CD14-positive monocyte (primary cell): ENCODE results near the gene UROS. TPM values are rescaled to one million over a fixed set of nuclear protein-coding genes. Genes with fewer than 3 reads are reported as not detected.

Experiments used
- DNase-seq, 3 donors: peaks; one replicate each; pipeline ENCODE4 v3.0.0-alpha.2; 2011 to 2022
- H2AFZ ChIP-seq: 2 replicates; pipeline ENCODE4 v1.6.0; 2012; ENCODE audit warnings: mild to moderate bottlenecking, low read depth, low read length, inconsistent platforms; ENCODE audit not compliant: insufficient read depth, poor library complexity, severe bottlenecking
- H3K27ac ChIP-seq, 2 donors: 1 replicate in 1 of 2; 2 replicates in 1 of 2; pipeline ENCODE4 v1.5.1; 2012 to 2013; ENCODE audit warnings: low read length in 2 of 2, control low read depth in 1 of 2, inconsistent platforms in 1 of 2, low read depth in 1 of 2, mild to moderate bottlenecking in 1 of 2
- H3K27me3 ChIP-seq, 2 donors: one replicate each; pipeline versions ENCODE4 v1.6.0 to v1.6.1; 2011 to 2013; ENCODE audit warnings: low read length in 2 of 2; ENCODE audit not compliant: control insufficient read depth in 2 of 2, insufficient read depth in 2 of 2
- H3K36me3 ChIP-seq, 2 donors: replicated peaks in 1 of 2; 1 replicate in 1 of 2; 2 replicates in 1 of 2; pipeline versions ENCODE4 v1.5.1 to v1.6.1; 2012 to 2013; ENCODE audit warnings: low read length in 2 of 2, control low read depth in 1 of 2, inconsistent platforms in 1 of 2, mild to moderate bottlenecking in 1 of 2; ENCODE audit not compliant: insufficient read depth in 2 of 2, control insufficient read depth in 1 of 2
- H3K4me1 ChIP-seq, 2 donors: 1 replicate in 1 of 2; 2 replicates in 1 of 2; pipeline versions ENCODE4 v1.5.1 to v1.6.1; 2012 to 2013; ENCODE audit warnings: low read length in 2 of 2, control low read depth in 1 of 2, inconsistent platforms in 1 of 2, mild to moderate bottlenecking in 1 of 2, moderate library complexity in 1 of 2; ENCODE audit not compliant: insufficient read depth in 2 of 2, control insufficient read depth in 1 of 2
- H3K4me2 ChIP-seq: replicated peaks from 2 replicates; pipeline ENCODE3; 2012; ENCODE audit warnings: low read length, moderate library complexity, mild to moderate bottlenecking; ENCODE audit not compliant: poor library complexity, severe bottlenecking; ENCODE audit errors: extremely low read depth
- H3K4me3 ChIP-seq, 3 experiments: fragments of 200-600 bp in 1 of 3; sonication (generic) in 1 of 3; replicated peaks in 1 of 3; 1 replicate in 2 of 3; 2 replicates in 1 of 3; pipeline ENCODE4 v1.5.1; 2011 to 2013; ENCODE audit warnings: low read length in 3 of 3, mild to moderate bottlenecking in 3 of 3, control low read depth in 2 of 3, low read depth in 2 of 3, inconsistent platforms in 1 of 3, moderate library complexity in 1 of 3
- H3K79me2 ChIP-seq: 2 replicates; pipeline ENCODE4 v1.6.0; 2012; ENCODE audit warnings: mild to moderate bottlenecking, control low read depth, inconsistent platforms, low read length, moderate library complexity; ENCODE audit not compliant: insufficient read depth
- H3K9ac ChIP-seq: 2 replicates; pipeline ENCODE4 v1.6.0; 2017; ENCODE audit warnings: low read length, mild to moderate bottlenecking; ENCODE audit not compliant: insufficient read depth, poor library complexity, severe bottlenecking
- H3K9me3 ChIP-seq, 2 donors: replicated peaks in 1 of 2; 1 replicate in 1 of 2; 2 replicates in 1 of 2; pipeline versions ENCODE4 v1.5.1 to v1.6.1; 2012 to 2013; ENCODE audit warnings: low read length in 2 of 2, control low read depth in 1 of 2; ENCODE audit not compliant: control insufficient read depth in 1 of 2, insufficient read depth in 1 of 2
- H4K20me1 ChIP-seq: 2 replicates; pipeline ENCODE4 v1.6.0; 2012; ENCODE audit warnings: mild to moderate bottlenecking, low read length, control low read depth, moderate library complexity; ENCODE audit not compliant: insufficient read depth
- H3K27ac Mint-ChIP-seq, 7 donors: one replicate each; pipeline ENCODE4 v1.8.0; 2020; ENCODE audit warnings: mild to moderate bottlenecking in 7 of 7, mixed read lengths in 7 of 7, moderate library complexity in 6 of 7, inconsistent platforms in 2 of 7
- H3K27me3 Mint-ChIP-seq, 3 donors: one replicate each; pipeline ENCODE4 v1.8.0; 2021 to 2022; ENCODE audit warnings: low read depth in 3 of 3, mild to moderate bottlenecking in 3 of 3, mixed read lengths in 3 of 3, moderate library complexity in 3 of 3, inconsistent platforms in 1 of 3
- H3K36me3 Mint-ChIP-seq, 2 donors: one replicate each; pipeline ENCODE4 v1.8.0; 2020; ENCODE audit warnings: mixed read lengths in 2 of 2, inconsistent platforms in 1 of 2, mild to moderate bottlenecking in 1 of 2
- H3K4me1 Mint-ChIP-seq: one replicate; pipeline ENCODE4 v1.8.0; 2020; ENCODE audit warnings: mild to moderate bottlenecking, mixed read lengths
- H3K4me3 Mint-ChIP-seq, 2 donors: one replicate each; pipeline ENCODE4 v1.8.0; 2020; ENCODE audit warnings: mild to moderate bottlenecking in 2 of 2, mixed read lengths in 2 of 2, moderate library complexity in 1 of 2
- H3K9me3 Mint-ChIP-seq, 7 donors: one replicate each; pipeline ENCODE4 v1.8.0; 2020 to 2022; ENCODE audit warnings: mixed read lengths in 7 of 7, mild to moderate bottlenecking in 6 of 7, moderate library complexity in 6 of 7, inconsistent platforms in 2 of 7
- WGBS: methylation state at CpG from one replicate; pipeline ENCODE4 v1.1.5; 2013; ENCODE audit warnings: missing lambda C conversion rate; ENCODE audit not compliant: insufficient coverage; 5-methylcytosine and 5-hydroxymethylcytosine counted together
- intact Hi-C, 2 donors: fragments of 100-400 bp; cut with micrococcal nuclease; formaldehyde crosslinking; loops; one replicate each; pipeline versions ENCODE4 v1.15.0 to v1.15.1; 2023
- polyA plus RNA-seq, 3 donors: library from polyadenylated mRNA; depleted of rRNA in 1 of 3; unstranded in 2 of 3; stranded (reverse) in 1 of 3; fragments of 300-500 nt in 2 of 3; fragments of >200 nt in 1 of 3; fragmentation: Illumina TruSeq in 2 of 3; gene quantifications; 1 replicate in 2 of 3; 2 replicates in 1 of 3; pipeline ENCODE4 v1.2.3, GENCODE V29; 2012 to 2021
- TF ChIP-seq, protein P1 (sequence below): fragments of 200-600 bp; IDR thresholded peaks from one replicate; pipeline ENCODE4 v1.8.0; 2022; ENCODE audit warnings: antibody characterized with exemption, mild to moderate bottlenecking

The UROS gene
- polyA plus RNA-seq, 3 donors = 18.1 to 42.3 (median 39.8) TPM

GRCh38 chr10:125757742-125758141 lies 65.3 kb downstream of the UROS start:
- H3K79me2 ChIP-seq = no peaks in the 10 kb centered on the region
- no peaks in the 10 kb centered on the region for H3K27me3 Mint-ChIP-seq
- no peaks in the 10 kb centered on the region for H3K4me1 ChIP-seq
- H3K27me3 ChIP-seq = no peaks in the 10 kb centered on the region
- no peak overlapping the region for H3K27ac ChIP-seq
- H3K4me3 Mint-ChIP-seq = no peak overlapping the region
- H3K9ac ChIP-seq = no peak overlapping the region
- H3K9me3 Mint-ChIP-seq = no peaks in the 10 kb centered on the region
- H3K36me3 Mint-ChIP-seq = peaks cover 77 to 90% of the 10 kb centered on the region in 2 donors
- H3K27ac Mint-ChIP-seq = no peak overlapping the region
- TF ChIP-seq, protein P1, sequence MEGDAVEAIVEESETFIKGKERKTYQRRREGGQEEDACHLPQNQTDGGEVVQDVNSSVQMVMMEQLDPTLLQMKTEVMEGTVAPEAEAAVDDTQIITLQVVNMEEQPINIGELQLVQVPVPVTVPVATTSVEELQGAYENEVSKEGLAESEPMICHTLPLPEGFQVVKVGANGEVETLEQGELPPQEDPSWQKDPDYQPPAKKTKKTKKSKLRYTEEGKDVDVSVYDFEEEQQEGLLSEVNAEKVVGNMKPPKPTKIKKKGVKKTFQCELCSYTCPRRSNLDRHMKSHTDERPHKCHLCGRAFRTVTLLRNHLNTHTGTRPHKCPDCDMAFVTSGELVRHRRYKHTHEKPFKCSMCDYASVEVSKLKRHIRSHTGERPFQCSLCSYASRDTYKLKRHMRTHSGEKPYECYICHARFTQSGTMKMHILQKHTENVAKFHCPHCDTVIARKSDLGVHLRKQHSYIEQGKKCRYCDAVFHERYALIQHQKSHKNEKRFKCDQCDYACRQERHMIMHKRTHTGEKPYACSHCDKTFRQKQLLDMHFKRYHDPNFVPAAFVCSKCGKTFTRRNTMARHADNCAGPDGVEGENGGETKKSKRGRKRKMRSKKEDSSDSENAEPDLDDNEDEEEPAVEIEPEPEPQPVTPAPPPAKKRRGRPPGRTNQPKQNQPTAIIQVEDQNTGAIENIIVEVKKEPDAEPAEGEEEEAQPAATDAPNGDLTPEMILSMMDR = no peak
- DNase-seq = no peak
- H3K4me2 ChIP-seq = no peak overlapping the region
- no peak overlapping the region for H2AFZ ChIP-seq
- WGBS = no CpG with 5 or more reads among the region's 4 CpGs
- H3K36me3 ChIP-seq = peaks cover 86 to 100% of the 10 kb centered on the region in 2 donors
- H4K20me1 ChIP-seq = no peaks in the 10 kb centered on the region
- H3K4me3 ChIP-seq = no peak overlapping the region
- no peaks in the 10 kb centered on the region for H3K4me1 Mint-ChIP-seq
- H3K9me3 ChIP-seq = no peaks in the 10 kb centered on the region
- intact Hi-C loops = no loop called here

- H3K27me3 Mint-ChIP-seq = no peaks in the 10 kb centered on the region
- TF ChIP-seq, protein P1 = no peak
- H3K4me3 Mint-ChIP-seq = no peak overlapping the region
- intact Hi-C loops = no loop called here
- DNase-seq = no peak
- H3K27me3 ChIP-seq = no peaks in the 10 kb centered on the region
- H2AFZ ChIP-seq = no peak overlapping the region
- no peak overlapping the region for H3K27ac ChIP-seq
- no peaks in the 10 kb centered on the region for H3K79me2 ChIP-seq
- H3K27ac Mint-ChIP-seq = no peak overlapping the region
- H3K36me3 ChIP-seq = peaks cover 86 to 100% of the 10 kb centered on the region in 2 donors
- H3K4me2 ChIP-seq = no peak overlapping the region
- peaks cover 78 to 90% of the 10 kb centered on the region in 2 donors for H3K36me3 Mint-ChIP-seq
- H3K9me3 ChIP-seq = no peaks in the 10 kb centered on the region
- no peaks in the 10 kb centered on the region for H3K4me1 ChIP-seq
- H4K20me1 ChIP-seq = no peaks in the 10 kb centered on the region
- no peak overlapping the region for H3K4me3 ChIP-seq
- H3K9ac ChIP-seq = no peak overlapping the region
- WGBS = no CpG with 5 or more reads among the region's 5 CpGs
- no peaks in the 10 kb centered on the region for H3K4me1 Mint-ChIP-seq
- H3K9me3 Mint-ChIP-seq = no peaks in the 10 kb centered on the region
These were observed 66.1 kb downstream of the UROS start for GRCh38 chr10:125756853-125757487.
